K562 treated with DMSO at 1 percent for 4 hours (cell line): ENCODE measurements around the gene GPRC5B. TPM values are rescaled to one million over a fixed set of nuclear protein-coding genes. Genes with fewer than 3 reads are reported as not detected.

Experiments used
- total RNA-seq: library from RNA; unstranded; fragments of 300-600 nt; gene quantifications from 2 replicates; pipeline ENCODE4 v1.2.3, GENCODE V29; 2022; ENCODE audit not compliant: insufficient read depth

Gene GPRC5B, protein sequence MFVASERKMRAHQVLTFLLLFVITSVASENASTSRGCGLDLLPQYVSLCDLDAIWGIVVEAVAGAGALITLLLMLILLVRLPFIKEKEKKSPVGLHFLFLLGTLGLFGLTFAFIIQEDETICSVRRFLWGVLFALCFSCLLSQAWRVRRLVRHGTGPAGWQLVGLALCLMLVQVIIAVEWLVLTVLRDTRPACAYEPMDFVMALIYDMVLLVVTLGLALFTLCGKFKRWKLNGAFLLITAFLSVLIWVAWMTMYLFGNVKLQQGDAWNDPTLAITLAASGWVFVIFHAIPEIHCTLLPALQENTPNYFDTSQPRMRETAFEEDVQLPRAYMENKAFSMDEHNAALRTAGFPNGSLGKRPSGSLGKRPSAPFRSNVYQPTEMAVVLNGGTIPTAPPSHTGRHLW
- total RNA-seq: 1.5 and 2.0 TPM in 2 replicates

DNA sequence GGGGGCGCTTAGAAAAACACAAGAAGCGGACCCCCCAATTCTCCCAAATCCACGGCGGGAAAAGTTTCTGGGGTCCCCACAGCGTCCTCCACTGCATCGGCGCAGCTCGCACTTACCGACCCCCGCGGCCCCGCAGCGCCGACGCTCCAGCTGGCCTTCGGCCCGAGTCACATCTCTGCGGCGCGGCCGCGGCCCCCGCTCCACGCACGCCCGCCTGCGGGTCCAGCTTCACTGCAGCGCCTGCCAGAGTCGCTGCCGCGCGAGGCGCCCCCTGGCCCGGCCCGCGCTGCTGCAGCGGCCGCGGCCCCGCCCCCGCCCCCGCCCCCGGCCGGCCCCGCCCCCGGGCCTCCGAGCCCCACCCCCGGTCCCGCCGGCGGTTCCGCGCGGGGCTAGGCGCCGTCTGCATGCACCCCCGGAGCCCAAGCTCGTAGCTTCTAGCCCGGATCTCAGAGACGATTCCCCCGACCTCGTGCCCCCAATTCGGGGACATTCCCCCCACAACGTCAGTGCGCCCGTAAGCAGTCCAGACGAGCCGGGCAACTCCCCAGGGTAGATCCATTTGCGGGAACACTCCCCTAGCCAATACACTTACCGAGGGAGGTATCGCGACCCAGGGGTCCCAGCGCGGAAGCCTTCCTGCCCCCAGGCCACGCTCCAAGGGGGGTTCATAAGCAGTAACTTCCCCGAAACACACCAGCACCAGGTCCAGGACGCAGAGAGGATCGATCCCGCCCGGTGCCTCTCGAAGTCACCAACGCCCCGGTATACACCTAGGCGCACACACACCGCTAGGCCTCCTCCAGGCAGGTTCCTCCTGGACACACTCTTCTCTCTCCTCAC lies at the start of gene GPRC5B:
Gene GPRC5B (minus strand): TSS at position 238 of the 840 bp plus-strand sequence. CDS start 12,003 bp downstream, outside the sequence.

Other genes with a start within 250 kb of the GPRC5B start
- gene KNOP1, start 166.6 kb downstream of the GPRC5B start, total RNA-seq: 8.4 and 8.7 TPM in 2 replicates
- 4.6 and 4.9 TPM in 2 replicates for gene IQCK, start 166.6 kb downstream of the GPRC5B start, total RNA-seq
- gene GPR139, start 189.0 kb upstream of the GPRC5B start, total RNA-seq: not detected in 2 replicates